Tibial nerve (tissue), 3 donors: ENCODE results near the gene CNOT1.

Source experiments
- CTCF ChIP-seq, 5 experiments: fragments of 200-600 bp in 3 of 5; fragments of 450-650 bp in 2 of 5; sonication (generic) in 3 of 5; IDR thresholded peaks; one replicate each; pipeline ENCODE4 v1.5.1; 2016 to 2019; ENCODE audit warnings: antibody characterized with exemption in 5 of 5, mild to moderate bottlenecking in 3 of 5, moderate library complexity in 2 of 5
- POLR2A ChIP-seq, 2 donors: fragments of 450-650 bp; IDR thresholded peaks; one replicate each; pipeline ENCODE4 v1.6.1; 2017; ENCODE audit warnings: antibody characterized with exemption in 2 of 2, mild to moderate bottlenecking in 2 of 2, moderate library complexity in 2 of 2

GRCh38 chr16:58542291-58542690, 87.3 kb downstream of the CNOT1 start:
- no peak for TF ChIP-seq POLR2A (IDR thresholded peaks at IDR 0.05)
- no peak for TF ChIP-seq CTCF (IDR thresholded peaks at IDR 0.05)
